RWPE1 (cell line): ENCODE data around the gene FURIN.

Source experiments
- CTCF ChIA-PET: fragments of 350-600 bp; sonication (Branson Sonifier 250); formaldehyde crosslinking; extraction: SDS; loops from one replicate; lab custom pipeline; 2021; lab: Yijun Ruan, JAX
- POLR2A ChIA-PET: fragments of 400-600 bp; formaldehyde crosslinking; extraction: SDS; loops from one replicate; lab custom pipeline; 2020; ENCODE audit warnings: antibody characterized with exemption; ENCODE audit not compliant: low non-redundant PET; lab: Yijun Ruan, JAX
- DNase-seq: peaks from one replicate; pipeline ENCODE4 v3.0.0; 2012; ENCODE audit warnings: low spot score
- H3K27ac ChIP-seq: fragments of 450-650 bp; 2 replicates; pipeline ENCODE4 v1.5.1; 2017
- CTCF ChIP-seq: fragments of 450-650 bp; conservative IDR thresholded peaks from 2 replicates; pipeline ENCODE4 v1.5.1; 2017; ENCODE audit warnings: low read depth, mild to moderate bottlenecking

Gene FURIN

GRCh38 chr15:90837094-90837493 lies 31.3 kb upstream of the FURIN start:
- no peak for TF ChIP-seq CTCF
- ChIA-PET POLR2A (no interaction called here), CTCF (no interaction called here)
- H3K27ac ChIP-seq: no peak overlapping the region
- no peak for DNase-seq

GRCh38 chr15:90838139-90838538 lies 30.2 kb upstream of the FURIN start:
- no peak for DNase-seq
- ChIA-PET POLR2A (no interaction called here), CTCF (no interaction called here)
- TF ChIP-seq CTCF: no peak
- no peak overlapping the region for H3K27ac ChIP-seq

- POLR2A ChIA-PET: no interaction called here
- no peak for DNase-seq
- CTCF ChIA-PET: no interaction called here
- peak overlapping the region; percentile 70 for H3K27ac ChIP-seq
- TF ChIP-seq CTCF: no peak
Measured at GRCh38 chr15:90838544-90838943, 29.8 kb upstream of the FURIN start.

GRCh38 chr15:90839187-90840071 lies 29.0 kb upstream of the FURIN start:
- peak overlapping the region; percentile 70 for H3K27ac ChIP-seq
- DNase-seq: peak; percentile 38
- ChIA-PET CTCF (interaction anchor here (0.7 to 1.0 kb wide), 3 partner anchors 12 to 689 kb away, joined by 3 to 6 read pairs (median 3); no protein-coding TSS in a partner anchor), POLR2A (interaction anchor here (0.5 to 0.8 kb wide), 3 partner anchors 13 to 37 kb away, joined by 3 to 5 read pairs (median 3); no protein-coding TSS in a partner anchor)
- TF ChIP-seq CTCF: no peak

GRCh38 chr15:90840157-90840855 lies 28.1 kb upstream of the FURIN start:
- H3K27ac ChIP-seq: peak overlapping the region; percentile 70
- CTCF ChIA-PET: interaction anchor here (0.5 to 1.0 kb wide), 3 partner anchors 11 to 694 kb away, joined by 3 to 6 read pairs (median 3); no protein-coding TSS in a partner anchor
- POLR2A ChIA-PET: no interaction called here
- TF ChIP-seq CTCF: no peak
- DNase-seq: no peak

GRCh38 chr15:90840954-90841353 lies 27.4 kb upstream of the FURIN start:
- CTCF ChIA-PET: no interaction called here
- no peak overlapping the region for H3K27ac ChIP-seq
- no peak for TF ChIP-seq CTCF
- POLR2A ChIA-PET: no interaction called here
- no peak for DNase-seq
